Neuronal stem cell (in vitro differentiated cells): ENCODE results near the gene WTIP. TPM values are rescaled to one million over a fixed set of nuclear protein-coding genes. Genes with fewer than 3 reads are reported as not detected.

Experiments used
- DNase-seq: peaks from one replicate; pipeline ENCODE4 v3.0.0-alpha.2; 2013; ENCODE audit warnings: low spot score
- H2AFZ ChIP-seq: one replicate; pipeline ENCODE4 v1.6.1; 2013; ENCODE audit warnings: mild to moderate bottlenecking, low read length, inconsistent platforms
- H2AK5ac ChIP-seq: 2 replicates; pipeline ENCODE4 v1.6.1; 2013; ENCODE audit warnings: low read depth, mild to moderate bottlenecking, inconsistent platforms, low read length, moderate library complexity, mixed read lengths
- H2BK120ac ChIP-seq: 2 replicates; pipeline ENCODE4 v1.6.1; 2013; ENCODE audit warnings: low read depth, mild to moderate bottlenecking, inconsistent platforms, low read length, moderate library complexity, mixed read lengths
- H2BK12ac ChIP-seq: one replicate; pipeline ENCODE4 v1.6.1; 2013; ENCODE audit warnings: low read length, inconsistent platforms
- H2BK15ac ChIP-seq: 2 replicates; pipeline ENCODE4 v1.6.1; 2013; ENCODE audit warnings: mild to moderate bottlenecking, low read length, inconsistent platforms, mixed read lengths
- H2BK5ac ChIP-seq: one replicate; pipeline ENCODE4 v1.6.1; 2013; ENCODE audit warnings: inconsistent platforms, mild to moderate bottlenecking, low read length, moderate library complexity
- H3K14ac ChIP-seq: one replicate; pipeline ENCODE4 v1.6.1; 2013; ENCODE audit warnings: low read length, inconsistent platforms
- H3K18ac ChIP-seq: 2 replicates; pipeline ENCODE4 v1.6.1; 2013; ENCODE audit warnings: low read length, inconsistent platforms
- H3K23ac ChIP-seq: 2 replicates; pipeline ENCODE4 v1.6.1; 2013; ENCODE audit warnings: low read depth, mild to moderate bottlenecking, mixed read lengths, low read length, inconsistent platforms; ENCODE audit not compliant: poor library complexity
- H3K27ac ChIP-seq: replicated peaks from 3 replicates; pipeline ENCODE4 v1.5.1; 2013; ENCODE audit warnings: low read length, inconsistent platforms
- H3K27me3 ChIP-seq, 3 experiments: 2 replicates each; pipeline ENCODE4 v1.6.1; 2013; ENCODE audit warnings: low read length in 3 of 3, mild to moderate bottlenecking in 2 of 3, inconsistent platforms in 1 of 3, low read depth in 1 of 3, mixed read lengths in 1 of 3, moderate library complexity in 1 of 3; ENCODE audit not compliant: control insufficient read depth in 3 of 3, insufficient read depth in 3 of 3
- H3K36me3 ChIP-seq, 2 donors: replicated peaks in 1 of 2; 2 replicates each; pipeline ENCODE4 v1.6.1; 2013; ENCODE audit warnings: low read length in 2 of 2; ENCODE audit not compliant: control insufficient read depth in 2 of 2, insufficient read depth in 2 of 2
- H3K4ac ChIP-seq: 2 replicates; pipeline ENCODE4 v1.6.1; 2013; ENCODE audit warnings: inconsistent platforms, mild to moderate bottlenecking, low read length, moderate library complexity
- H3K4me1 ChIP-seq, 2 donors: 1 replicate in 1 of 2; 2 replicates in 1 of 2; pipeline ENCODE4 v1.6.1; 2013; ENCODE audit warnings: low read length in 2 of 2, low read depth in 1 of 2; ENCODE audit not compliant: control insufficient read depth in 2 of 2, insufficient read depth in 1 of 2
- H3K4me2 ChIP-seq: one replicate; pipeline ENCODE4 v1.6.1; 2013; ENCODE audit warnings: mild to moderate bottlenecking, low read length, inconsistent platforms; ENCODE audit not compliant: insufficient read depth, poor library complexity, severe bottlenecking
- H3K4me3 ChIP-seq, 2 donors: 2 replicates each; pipeline ENCODE4 v1.5.1; 2013; ENCODE audit warnings: low read length in 2 of 2, mild to moderate bottlenecking in 2 of 2, inconsistent platforms in 1 of 2, moderate library complexity in 1 of 2
- H3K79me1 ChIP-seq: one replicate; pipeline ENCODE4 v1.6.1; 2013; ENCODE audit warnings: low read depth, mild to moderate bottlenecking, inconsistent platforms, low read length, moderate library complexity
- H3K9ac ChIP-seq: one replicate; pipeline ENCODE4 v1.6.1; 2013; ENCODE audit warnings: mild to moderate bottlenecking, low read depth, low read length, inconsistent platforms; ENCODE audit not compliant: poor library complexity
- H3K9me3 ChIP-seq, 2 donors: replicated peaks in 1 of 2; 2 replicates each; pipeline versions ENCODE3 to v1.6.1; 2013; ENCODE audit warnings: low read length in 2 of 2, mild to moderate bottlenecking in 2 of 2, inconsistent platforms in 1 of 2, low read depth in 1 of 2, mixed read lengths in 1 of 2, moderate library complexity in 1 of 2; ENCODE audit not compliant: control insufficient read depth in 2 of 2, insufficient read depth in 1 of 2
- H4K8ac ChIP-seq: one replicate; pipeline ENCODE4 v1.6.1; 2013; ENCODE audit warnings: low read depth, mild to moderate bottlenecking, inconsistent platforms, low read length, moderate library complexity
- H4K91ac ChIP-seq: one replicate; pipeline ENCODE4 v1.6.1; 2013; ENCODE audit warnings: low read length, low read depth, mild to moderate bottlenecking, inconsistent platforms; ENCODE audit not compliant: poor library complexity
- WGBS, 2 donors: extraction: QIAGEN DNeasy Blood & Tissue Kit; methylation state at CpG; one replicate each; pipeline ENCODE4 v1.1.7; 2013; ENCODE audit warnings: missing lambda C conversion rate in 2 of 2, mixed read lengths in 1 of 2; ENCODE audit not compliant: insufficient read length in 2 of 2, insufficient replicate concordance in 1 of 2; ENCODE audit errors: extremely low coverage in 2 of 2; 5-methylcytosine and 5-hydroxymethylcytosine counted together
- polyA plus RNA-seq, 2 experiments: library from polyadenylated mRNA; stranded (reverse); fragments of 200-250 nt; gene quantifications; one replicate each; pipeline ENCODE4 v1.2.3, GENCODE V29; 2013

WTIP gene
- polyA plus RNA-seq (2013, experiment 1 of 2) = 12.5 TPM
- polyA plus RNA-seq (2013, experiment 2 of 2) = 10.5 TPM

DNA sequence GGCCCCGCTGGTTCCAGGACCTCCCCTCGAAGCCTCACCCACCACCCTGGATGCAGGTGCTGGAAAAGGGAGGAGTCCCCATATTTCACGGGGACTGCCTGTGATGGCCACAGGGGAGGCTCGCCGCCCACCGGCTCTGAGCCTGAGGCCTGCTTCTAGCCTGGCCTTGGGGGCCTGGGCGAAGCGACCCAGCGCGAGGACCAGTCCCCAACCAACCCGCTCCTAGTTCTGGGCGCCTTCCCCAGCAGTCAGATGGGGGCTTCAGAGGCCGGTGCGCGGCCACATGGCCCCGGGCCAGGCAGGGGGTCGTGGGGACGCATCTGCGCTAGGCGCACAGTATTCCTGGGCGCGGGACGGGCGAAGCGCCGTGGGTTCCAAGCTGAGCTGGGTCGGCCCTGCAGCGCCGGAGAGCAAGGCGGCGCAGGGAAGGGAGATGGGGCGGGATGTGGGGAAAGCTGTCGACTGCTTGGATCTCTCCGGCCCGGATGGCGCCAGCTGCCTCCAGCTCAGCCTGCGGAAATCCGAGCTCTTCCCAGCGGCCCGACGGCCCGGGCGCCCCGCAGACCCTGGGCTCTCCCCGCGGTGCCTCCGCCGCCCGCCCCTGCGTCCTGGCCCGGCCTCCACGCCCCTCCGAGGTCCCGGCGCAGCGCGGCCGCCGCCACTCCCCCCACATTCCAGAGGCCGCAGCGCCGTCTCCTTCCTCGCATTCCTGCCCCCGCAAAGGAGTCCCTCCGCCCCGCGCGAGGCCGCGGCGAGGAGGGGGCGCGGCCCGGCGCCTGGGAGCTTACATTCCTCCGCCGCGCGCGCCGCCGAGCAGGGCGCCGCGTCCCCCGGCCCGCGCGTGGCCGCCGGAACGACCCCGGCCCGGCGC, at the start of gene WTIP:
WTIP (plus strand) TSS at position 788 of the 871 bp plus-strand sequence. CDS start 217 bp downstream, outside the sequence.
- H3K36me3 ChIP-seq = peaks cover 1 to 26% of the 10 kb centered on the region in 2 donors
- peak within 1 kb of the TSS; percentile 87 for H2BK5ac ChIP-seq
- H3K23ac ChIP-seq = peak within 1 kb of the TSS; percentile 85
- H2AK5ac ChIP-seq = peak within 1 kb of the TSS; percentile 95
- H3K4me2 ChIP-seq = peak within 1 kb of the TSS; percentile 83
- peak within 1 kb of the TSS; percentile 91 for H2BK120ac ChIP-seq
- peak within 1 kb of the TSS; percentile 98 for H2BK15ac ChIP-seq
- peaks cover 3 to 4% of the 10 kb centered on the region in 2 donors for H3K9me3 ChIP-seq
- no peaks in the 10 kb centered on the region for H3K27me3 ChIP-seq
- H4K91ac ChIP-seq = peak within 1 kb of the TSS; percentile 95
- H2AFZ ChIP-seq = peak within 1 kb of the TSS; percentile 99
- H3K18ac ChIP-seq = peak within 1 kb of the TSS; percentile 100
- peak within 1 kb of the TSS; percentile 92 for H2BK12ac ChIP-seq
- H3K9ac ChIP-seq = peak within 1 kb of the TSS; percentile 96
- peak within 1 kb of the TSS; percentile 82 for H3K14ac ChIP-seq
- peak; percentile 89 for DNase-seq
- peaks cover 20% of the 10 kb centered on the region for H3K79me1 ChIP-seq
- peaks cover 8 to 16% of the 10 kb centered on the region in 2 donors for H3K4me1 ChIP-seq
- peak within 1 kb of the TSS; percentile 94 for H3K27ac ChIP-seq
- peak within 1 kb of the TSS; percentile 95 for H3K4ac ChIP-seq
- no CpG with 5 or more reads among the region's 95 CpGs for WGBS, 2 donors
- H3K4me3 ChIP-seq = peak within 1 kb of the TSS; percentile 81 to 86
- peak within 1 kb of the TSS; percentile 20 for H4K8ac ChIP-seq

DNA sequence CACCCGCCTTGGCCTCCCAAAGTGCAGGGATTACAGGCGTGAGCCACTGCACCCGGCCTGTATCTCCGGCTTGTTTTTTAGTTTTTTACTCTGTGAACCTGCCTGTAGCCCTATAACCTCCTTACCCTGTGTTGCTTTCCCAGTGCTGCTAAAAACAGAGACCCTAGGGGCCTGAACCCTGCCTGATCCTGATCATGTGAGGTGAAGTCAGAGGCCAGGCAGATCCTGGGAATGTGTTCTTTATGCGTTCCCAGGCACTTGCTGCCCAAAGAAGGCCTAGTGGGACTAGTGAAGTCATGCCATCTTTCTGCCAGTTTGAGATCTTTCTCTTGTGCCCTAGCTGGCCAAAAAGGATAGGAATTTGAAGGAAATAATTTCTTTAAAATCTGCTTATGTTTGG, 48.8 kb upstream of the WTIP start:
- no peak overlapping the region for H3K27ac ChIP-seq

DNA sequence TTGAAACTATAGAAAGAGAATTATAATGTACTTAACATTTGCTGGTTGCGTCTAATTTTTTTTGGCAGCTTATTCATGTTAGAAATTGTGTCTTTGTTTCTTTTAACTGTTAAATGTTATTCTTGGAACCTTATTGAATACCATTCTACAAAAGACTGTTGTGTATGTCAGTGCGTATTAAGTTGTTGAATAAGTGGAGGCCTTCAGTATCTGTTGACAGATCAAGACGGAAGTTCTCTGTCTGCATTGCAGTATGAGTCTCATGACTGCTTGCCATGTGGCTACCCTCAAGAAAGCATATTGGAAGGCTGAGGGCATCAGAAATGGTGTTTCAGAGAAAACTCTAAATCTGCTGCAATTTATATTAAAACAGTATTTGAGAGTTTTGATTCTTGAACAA, 44.8 kb upstream of the WTIP start:
- WGBS, 2 donors = no CpG with 5 or more reads among the region's 3 CpGs
- no peak overlapping the region for H3K27ac ChIP-seq
- H3K79me1 ChIP-seq = peaks cover 2% of the 10 kb centered on the region
- H4K8ac ChIP-seq = no peak overlapping the region
- no peak overlapping the region for H2AFZ ChIP-seq
- no peaks in the 10 kb centered on the region for H3K9me3 ChIP-seq
- no peak overlapping the region for H2BK5ac ChIP-seq
- no peak overlapping the region for H2BK15ac ChIP-seq
- DNase-seq = no peak
- H3K4me2 ChIP-seq = no peak overlapping the region
- H3K4ac ChIP-seq = no peak overlapping the region
- no peak overlapping the region for H2BK120ac ChIP-seq
- peaks cover 16 to 97% of the 10 kb centered on the region in 2 donors for H3K36me3 ChIP-seq
- no peak overlapping the region for H2BK12ac ChIP-seq
- H3K14ac ChIP-seq = no peak overlapping the region
- no peak overlapping the region for H4K91ac ChIP-seq
- no peaks in the 10 kb centered on the region for H3K27me3 ChIP-seq
- H3K23ac ChIP-seq = no peak overlapping the region
- H3K18ac ChIP-seq = no peak overlapping the region
- H3K4me1 ChIP-seq = no peaks in the 10 kb centered on the region
- H3K9ac ChIP-seq = no peak overlapping the region
- no peak overlapping the region for H3K4me3 ChIP-seq
- H2AK5ac ChIP-seq = no peak overlapping the region

More for the DNA sequence above, 48.8 kb upstream of the WTIP start:
- no CpG with 5 or more reads among the region's 5 CpGs for WGBS, 2 donors
- Histone ChIP-seq H3K14ac (no peak overlapping the region), H4K91ac (no peak overlapping the region), H2AK5ac (no peak overlapping the region), H3K23ac (no peak overlapping the region), H2BK120ac (no peak overlapping the region), H2AFZ (no peak overlapping the region), H2BK5ac (no peak overlapping the region), H2BK15ac (no peak overlapping the region), H3K4me2 (no peak overlapping the region), H3K27me3 (no peaks in the 10 kb centered on the region), H3K36me3 (peaks cover 10 to 85% of the 10 kb centered on the region in 2 donors), H3K4me3 (no peak overlapping the region), H3K4me1 (peaks cover 0 to 5% of the 10 kb centered on the region in 2 donors), H3K79me1 (peaks cover 6% of the 10 kb centered on the region), H4K8ac (no peak overlapping the region), H2BK12ac (no peak overlapping the region), H3K9ac (no peak overlapping the region), H3K4ac (no peak overlapping the region), H3K9me3 (no peaks in the 10 kb centered on the region), H3K18ac (no peak overlapping the region)
- no peak for DNase-seq

DNA sequence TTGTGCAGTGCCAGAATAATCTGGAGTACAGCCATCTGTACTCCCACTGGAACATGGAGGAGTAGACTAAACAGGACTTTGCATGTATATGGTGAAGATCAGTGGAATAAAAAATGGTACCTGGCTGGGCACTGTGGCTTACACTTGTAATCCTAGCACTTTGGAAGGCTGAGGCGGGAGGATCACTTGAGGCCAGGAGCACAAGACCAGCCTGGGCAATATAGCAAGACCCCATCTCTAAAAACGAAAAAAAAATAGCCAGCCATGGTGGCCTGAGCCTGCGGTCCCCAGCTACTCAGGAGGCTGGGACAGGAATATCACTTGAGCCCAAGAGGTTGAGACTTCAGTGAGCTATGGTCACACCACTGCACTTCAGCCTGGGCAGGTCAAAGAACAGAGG, 33.4 kb upstream of the WTIP start:
- Histone ChIP-seq H3K27ac (no peak overlapping the region), H3K4me1 (no peaks in the 10 kb centered on the region), H3K79me1 (peaks cover 3% of the 10 kb centered on the region), H2BK12ac (no peak overlapping the region), H4K8ac (no peak overlapping the region), H3K36me3 (peaks cover 31 to 100% of the 10 kb centered on the region in 2 donors), H2BK5ac (no peak overlapping the region), H3K4ac (no peak overlapping the region), H3K9ac (no peak overlapping the region), H3K23ac (no peak overlapping the region), H2AFZ (no peak overlapping the region), H4K91ac (no peak overlapping the region), H3K4me3 (no peak overlapping the region), H2BK120ac (no peak overlapping the region), H3K27me3 (no peaks in the 10 kb centered on the region), H3K9me3 (peaks cover 0 to 1% of the 10 kb centered on the region in 2 donors), H3K18ac (no peak overlapping the region), H3K14ac (no peak overlapping the region), H2AK5ac (no peak overlapping the region), H2BK15ac (no peak overlapping the region), H3K4me2 (no peak overlapping the region)
- no peak for DNase-seq
- no CpG with 5 or more reads among the region's 3 CpGs for WGBS, 2 donors
